ENCODE data around the gene ODAD4. TPM values are rescaled to one million over a fixed set of nuclear protein-coding genes. Genes with fewer than 3 reads are reported as not detected.

Gene ODAD4
- polyA plus RNA-seq, 1 of the 3 experiments (the other 2 are of a cell fraction): 1.1 TPM

GRCh38 chr17:41906465-41907184 lies 23.8 kb upstream of the ODAD4 start:
- ChIA-PET CTCF (interaction anchor here (1.8 to 3.4 kb wide), 2 partner anchors 11 kb away, joined by 6 to 21 read pairs; partner anchors contain the start of gene ACLY), POLR2A (interaction anchor here (1.6 kb wide), 1 partner anchor 12 kb away, joined by 16 read pairs; no protein-coding TSS in a partner anchor)
- 44% methylated on average over 14 of the region's 15 CpGs for WGBS (ENCODE audit: low lambda C conversion rate)
- H2AFZ ChIP-seq (ENCODE audit: low read depth): no peak overlapping the region
- no peaks in the 10 kb centered on the region for H3K27me3 ChIP-seq (ENCODE audit: insufficient read depth)
- peaks cover 51% of the 10 kb centered on the region for H3K79me2 ChIP-seq (ENCODE audit: insufficient read depth)
- H3K9me3 ChIP-seq: no peaks in the 10 kb centered on the region
- peaks cover 61 to 66% of the 10 kb centered on the region in 2 experiments for H3K36me3 ChIP-seq (replicated peaks in 1 of 2; ENCODE audit: control insufficient read depth in 1 of 2, insufficient read depth in 2 of 2, low read length in 1 of 2)
- H3F3A ChIP-seq (replicated peaks; ENCODE audit: insufficient read depth): peaks cover 42% of the 10 kb centered on the region
- H3K9me2 ChIP-seq: no peaks in the 10 kb centered on the region
- peak overlapping the region; percentile 85 to 97 for H3K27ac ChIP-seq (ENCODE audit: low read depth in 2 of 2, low read length in 1 of 2)
- TF ChIP-seq RXRA (IDR thresholded peaks at IDR 0.05; ENCODE audit: borderline replicate concordance, low read depth) (no peak), EZH2phosphoT487 (IDR thresholded peaks at IDR 0.05; ENCODE audit: borderline replicate concordance, low read depth) (no peak), USF2 (IDR thresholded peaks at IDR 0.05; ENCODE audit: borderline replicate concordance, low read depth, low read length) (no peak), MEF2A (IDR thresholded peaks at IDR 0.05; ENCODE audit: borderline replicate concordance, low read depth) (no peak), NFIC (IDR thresholded peaks at IDR 0.05; ENCODE audit: borderline replicate concordance) (no peak), GATA2 (CRISPR knock-in tag; IDR thresholded peaks at IDR 0.05) (no peak), RFX5 (IDR thresholded peaks at IDR 0.05; ENCODE audit: low read length) (no peak), ELF1 (IDR thresholded peaks at IDR 0.05) (no peak), GABPA (IDR thresholded peaks at IDR 0.05; ENCODE audit: low read depth) (no peak), ZBTB33 (IDR thresholded peaks at IDR 0.05; ENCODE audit: borderline replicate concordance, low read depth) (no peak), FOXM1 (IDR thresholded peaks at IDR 0.05; ENCODE audit: low read depth) (no peak), FOXJ3 (CRISPR knock-in tag; IDR thresholded peaks at IDR 0.05) (no peak), YY1 (IDR thresholded peaks at IDR 0.05; ENCODE audit: low read depth) (no peak)
- H3K9ac ChIP-seq: peak overlapping the region; percentile 55
- H3K4me3 ChIP-seq (ENCODE audit: low read depth in 2 of 2, low read length in 1 of 2): no peak overlapping the region; a peak in 1 of 4 replicates
- H3K4me1 ChIP-seq (ENCODE audit: control insufficient read depth in 1 of 2, insufficient read depth in 2 of 2, low read depth in 1 of 2, low read length in 1 of 2): peaks cover 38 to 57% of the 10 kb centered on the region in 2 experiments
- DNase-seq: no peak
- H4K20me1 ChIP-seq (ENCODE audit: insufficient read depth): peaks cover 18% of the 10 kb centered on the region
- H3K4me2 ChIP-seq: peak overlapping the region; percentile 84

- H3K4me3 ChIP-seq (ENCODE audit: low read depth in 2 of 2, low read length in 1 of 2): no peak overlapping the region
- H2AFZ ChIP-seq (ENCODE audit: low read depth): no peak overlapping the region
- peaks cover 18% of the 10 kb centered on the region for H4K20me1 ChIP-seq (ENCODE audit: insufficient read depth)
- peaks cover 48% of the 10 kb centered on the region for H3F3A ChIP-seq (replicated peaks; ENCODE audit: insufficient read depth)
- ChIA-PET CTCF (interaction anchor here (0.9 to 3.4 kb wide), 3 partner anchors 11 to 58 kb away, joined by 4 to 21 read pairs (median 6); partner anchors contain the start of gene ACLY), POLR2A (interaction anchor here (0.6 to 3.3 kb wide), 5 partner anchors 11 to 314 kb away, joined by 4 to 17 read pairs (median 5); partner anchors contain the start of genes ACLY and ODAD4)
- DNase-seq: no peak
- H3K79me2 ChIP-seq (ENCODE audit: insufficient read depth): peaks cover 54% of the 10 kb centered on the region
- no peaks in the 10 kb centered on the region for H3K9me3 ChIP-seq
- peak overlapping the region; percentile 84 for H3K4me2 ChIP-seq
- no peaks in the 10 kb centered on the region for H3K9me2 ChIP-seq
- peak overlapping the region; percentile 85 to 97 for H3K27ac ChIP-seq (ENCODE audit: low read depth in 2 of 2, low read length in 1 of 2)
- peak overlapping the region; percentile 55 for H3K9ac ChIP-seq
- 7% methylated on average over 8 of the region's 8 CpGs for WGBS (ENCODE audit: low lambda C conversion rate)
- H3K27me3 ChIP-seq (ENCODE audit: insufficient read depth): no peaks in the 10 kb centered on the region
- H3K4me1 ChIP-seq (ENCODE audit: control insufficient read depth in 1 of 2, insufficient read depth in 2 of 2, low read depth in 1 of 2, low read length in 1 of 2): peaks cover 38 to 57% of the 10 kb centered on the region in 2 experiments
- peaks cover 58 to 67% of the 10 kb centered on the region in 2 experiments for H3K36me3 ChIP-seq (replicated peaks in 1 of 2; ENCODE audit: control insufficient read depth in 1 of 2, insufficient read depth in 2 of 2, low read length in 1 of 2)
- TF ChIP-seq NFIC (IDR thresholded peaks at IDR 0.05; ENCODE audit: borderline replicate concordance): peak; percentile 94
- TF ChIP-seq ZBTB33 (IDR thresholded peaks at IDR 0.05; ENCODE audit: borderline replicate concordance, low read depth): peak; percentile 56; the same call in 1 of the 2 replicates
- no peak; the same call in 1 of the 2 replicates for TF ChIP-seq TAF1 (IDR thresholded peaks at IDR 0.05; ENCODE audit: borderline replicate concordance, low read depth, low read length)
- TF ChIP-seq TCF12 (IDR thresholded peaks at IDR 0.05): peak; percentile 79
- TF ChIP-seq FOXM1 (IDR thresholded peaks at IDR 0.05; ENCODE audit: low read depth): peak; percentile 69; the same call in 1 of the 2 replicates
- TF ChIP-seq SMC3 (IDR thresholded peaks at IDR 0.05; ENCODE audit: low read depth, low read length): no peak
- TF ChIP-seq PBX3 (IDR thresholded peaks at IDR 0.05): peak; percentile 76
- TF ChIP-seq FOXJ3 (CRISPR knock-in tag; IDR thresholded peaks at IDR 0.05): no peak
- TF ChIP-seq IRF3 (IDR thresholded peaks at IDR 0.05; ENCODE audit: low read depth, low read length): no peak
- TF ChIP-seq YY1 (IDR thresholded peaks at IDR 0.05; ENCODE audit: low read depth): 0 out of 2 replicates have a peak, but pooled peaks have one; percentile 41
Observed at GRCh38 chr17:41907185-41907556, 23.2 kb upstream of the ODAD4 start.
